ENCODE data around the gene TMEM259. TPM values are rescaled to one million over a fixed set of nuclear protein-coding genes. Genes with fewer than 3 reads are reported as not detected.

TMEM259 gene
- total and polyA plus RNA-seq, 9 of the 15 experiments (the other 6 are each of a cell fraction or from before 2014, with no cell fraction given), result 0.52 to 231 (median 63.6) TPM

DNA sequence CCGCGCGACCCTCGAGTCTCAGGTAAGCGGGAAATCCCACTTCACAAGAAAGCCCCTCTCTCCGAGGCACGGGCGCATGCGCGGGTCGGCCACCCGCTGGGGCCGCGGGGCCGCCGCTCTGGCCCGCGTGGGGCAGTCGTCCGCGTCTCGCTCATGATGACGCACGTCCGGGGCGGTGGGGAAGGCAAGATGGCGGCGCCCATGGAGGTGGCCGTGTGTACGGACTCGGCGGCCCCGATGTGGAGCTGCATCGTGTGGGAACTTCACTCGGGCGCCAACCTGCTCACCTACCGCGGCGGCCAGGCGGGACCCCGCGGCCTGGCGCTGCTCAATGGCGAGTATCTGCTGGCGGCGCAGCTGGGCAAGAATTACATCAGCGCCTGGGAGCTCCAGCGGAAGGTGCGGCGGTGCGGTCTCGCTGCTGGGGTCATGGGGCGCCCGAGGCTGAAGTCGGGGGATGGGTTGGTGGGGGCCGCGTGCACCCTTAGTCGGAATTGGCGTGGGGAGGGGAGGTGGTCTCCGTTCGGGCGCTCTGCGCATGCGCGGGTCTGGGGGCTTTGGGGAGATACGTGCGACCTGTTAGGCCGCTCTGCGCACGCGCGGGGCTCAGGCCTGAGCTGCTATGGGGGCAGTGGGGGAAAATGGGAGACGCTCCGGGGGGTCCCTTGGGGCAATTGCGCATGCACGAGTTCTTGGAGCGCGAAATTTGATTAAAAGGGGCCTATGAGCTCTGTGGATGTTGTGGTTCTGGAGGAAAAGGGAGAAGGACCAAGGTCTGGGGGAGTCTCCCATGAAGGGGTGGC is 36.6 kb downstream of the TMEM259 start, which contains the start of gene WDR18 (continued):
- TF ChIP-seq FOXJ3 (CRISPR knock-in tag; IDR thresholded peaks at IDR 0.05), result no peak
- no peak for TF ChIP-seq ELF4 (CRISPR knock-in tag; IDR thresholded peaks at IDR 0.05)
- TF ChIP-seq, protein P1, sequence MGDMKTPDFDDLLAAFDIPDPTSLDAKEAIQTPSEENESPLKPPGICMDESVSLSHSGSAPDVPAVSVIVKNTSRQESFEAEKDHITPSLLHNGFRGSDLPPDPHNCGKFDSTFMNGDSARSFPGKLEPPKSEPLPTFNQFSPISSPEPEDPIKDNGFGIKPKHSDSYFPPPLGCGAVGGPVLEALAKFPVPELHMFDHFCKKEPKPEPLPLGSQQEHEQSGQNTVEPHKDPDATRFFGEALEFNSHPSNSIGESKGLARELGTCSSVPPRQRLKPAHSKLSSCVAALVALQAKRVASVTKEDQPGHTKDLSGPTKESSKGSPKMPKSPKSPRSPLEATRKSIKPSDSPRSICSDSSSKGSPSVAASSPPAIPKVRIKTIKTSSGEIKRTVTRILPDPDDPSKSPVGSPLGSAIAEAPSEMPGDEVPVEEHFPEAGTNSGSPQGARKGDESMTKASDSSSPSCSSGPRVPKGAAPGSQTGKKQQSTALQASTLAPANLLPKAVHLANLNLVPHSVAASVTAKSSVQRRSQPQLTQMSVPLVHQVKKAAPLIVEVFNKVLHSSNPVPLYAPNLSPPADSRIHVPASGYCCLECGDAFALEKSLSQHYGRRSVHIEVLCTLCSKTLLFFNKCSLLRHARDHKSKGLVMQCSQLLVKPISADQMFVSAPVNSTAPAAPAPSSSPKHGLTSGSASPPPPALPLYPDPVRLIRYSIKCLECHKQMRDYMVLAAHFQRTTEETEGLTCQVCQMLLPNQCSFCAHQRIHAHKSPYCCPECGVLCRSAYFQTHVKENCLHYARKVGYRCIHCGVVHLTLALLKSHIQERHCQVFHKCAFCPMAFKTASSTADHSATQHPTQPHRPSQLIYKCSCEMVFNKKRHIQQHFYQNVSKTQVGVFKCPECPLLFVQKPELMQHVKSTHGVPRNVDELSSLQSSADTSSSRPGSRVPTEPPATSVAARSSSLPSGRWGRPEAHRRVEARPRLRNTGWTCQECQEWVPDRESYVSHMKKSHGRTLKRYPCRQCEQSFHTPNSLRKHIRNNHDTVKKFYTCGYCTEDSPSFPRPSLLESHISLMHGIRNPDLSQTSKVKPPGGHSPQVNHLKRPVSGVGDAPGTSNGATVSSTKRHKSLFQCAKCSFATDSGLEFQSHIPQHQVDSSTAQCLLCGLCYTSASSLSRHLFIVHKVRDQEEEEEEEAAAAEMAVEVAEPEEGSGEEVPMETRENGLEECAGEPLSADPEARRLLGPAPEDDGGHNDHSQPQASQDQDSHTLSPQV (IDR thresholded peaks at IDR 0.05), result peak; percentile 50; the same call in 1 of the 2 replicates
- no peak for TF ChIP-seq THRAP3 (IDR thresholded peaks at IDR 0.05; ENCODE audit: borderline replicate concordance)
- TF ChIP-seq, protein P2, sequence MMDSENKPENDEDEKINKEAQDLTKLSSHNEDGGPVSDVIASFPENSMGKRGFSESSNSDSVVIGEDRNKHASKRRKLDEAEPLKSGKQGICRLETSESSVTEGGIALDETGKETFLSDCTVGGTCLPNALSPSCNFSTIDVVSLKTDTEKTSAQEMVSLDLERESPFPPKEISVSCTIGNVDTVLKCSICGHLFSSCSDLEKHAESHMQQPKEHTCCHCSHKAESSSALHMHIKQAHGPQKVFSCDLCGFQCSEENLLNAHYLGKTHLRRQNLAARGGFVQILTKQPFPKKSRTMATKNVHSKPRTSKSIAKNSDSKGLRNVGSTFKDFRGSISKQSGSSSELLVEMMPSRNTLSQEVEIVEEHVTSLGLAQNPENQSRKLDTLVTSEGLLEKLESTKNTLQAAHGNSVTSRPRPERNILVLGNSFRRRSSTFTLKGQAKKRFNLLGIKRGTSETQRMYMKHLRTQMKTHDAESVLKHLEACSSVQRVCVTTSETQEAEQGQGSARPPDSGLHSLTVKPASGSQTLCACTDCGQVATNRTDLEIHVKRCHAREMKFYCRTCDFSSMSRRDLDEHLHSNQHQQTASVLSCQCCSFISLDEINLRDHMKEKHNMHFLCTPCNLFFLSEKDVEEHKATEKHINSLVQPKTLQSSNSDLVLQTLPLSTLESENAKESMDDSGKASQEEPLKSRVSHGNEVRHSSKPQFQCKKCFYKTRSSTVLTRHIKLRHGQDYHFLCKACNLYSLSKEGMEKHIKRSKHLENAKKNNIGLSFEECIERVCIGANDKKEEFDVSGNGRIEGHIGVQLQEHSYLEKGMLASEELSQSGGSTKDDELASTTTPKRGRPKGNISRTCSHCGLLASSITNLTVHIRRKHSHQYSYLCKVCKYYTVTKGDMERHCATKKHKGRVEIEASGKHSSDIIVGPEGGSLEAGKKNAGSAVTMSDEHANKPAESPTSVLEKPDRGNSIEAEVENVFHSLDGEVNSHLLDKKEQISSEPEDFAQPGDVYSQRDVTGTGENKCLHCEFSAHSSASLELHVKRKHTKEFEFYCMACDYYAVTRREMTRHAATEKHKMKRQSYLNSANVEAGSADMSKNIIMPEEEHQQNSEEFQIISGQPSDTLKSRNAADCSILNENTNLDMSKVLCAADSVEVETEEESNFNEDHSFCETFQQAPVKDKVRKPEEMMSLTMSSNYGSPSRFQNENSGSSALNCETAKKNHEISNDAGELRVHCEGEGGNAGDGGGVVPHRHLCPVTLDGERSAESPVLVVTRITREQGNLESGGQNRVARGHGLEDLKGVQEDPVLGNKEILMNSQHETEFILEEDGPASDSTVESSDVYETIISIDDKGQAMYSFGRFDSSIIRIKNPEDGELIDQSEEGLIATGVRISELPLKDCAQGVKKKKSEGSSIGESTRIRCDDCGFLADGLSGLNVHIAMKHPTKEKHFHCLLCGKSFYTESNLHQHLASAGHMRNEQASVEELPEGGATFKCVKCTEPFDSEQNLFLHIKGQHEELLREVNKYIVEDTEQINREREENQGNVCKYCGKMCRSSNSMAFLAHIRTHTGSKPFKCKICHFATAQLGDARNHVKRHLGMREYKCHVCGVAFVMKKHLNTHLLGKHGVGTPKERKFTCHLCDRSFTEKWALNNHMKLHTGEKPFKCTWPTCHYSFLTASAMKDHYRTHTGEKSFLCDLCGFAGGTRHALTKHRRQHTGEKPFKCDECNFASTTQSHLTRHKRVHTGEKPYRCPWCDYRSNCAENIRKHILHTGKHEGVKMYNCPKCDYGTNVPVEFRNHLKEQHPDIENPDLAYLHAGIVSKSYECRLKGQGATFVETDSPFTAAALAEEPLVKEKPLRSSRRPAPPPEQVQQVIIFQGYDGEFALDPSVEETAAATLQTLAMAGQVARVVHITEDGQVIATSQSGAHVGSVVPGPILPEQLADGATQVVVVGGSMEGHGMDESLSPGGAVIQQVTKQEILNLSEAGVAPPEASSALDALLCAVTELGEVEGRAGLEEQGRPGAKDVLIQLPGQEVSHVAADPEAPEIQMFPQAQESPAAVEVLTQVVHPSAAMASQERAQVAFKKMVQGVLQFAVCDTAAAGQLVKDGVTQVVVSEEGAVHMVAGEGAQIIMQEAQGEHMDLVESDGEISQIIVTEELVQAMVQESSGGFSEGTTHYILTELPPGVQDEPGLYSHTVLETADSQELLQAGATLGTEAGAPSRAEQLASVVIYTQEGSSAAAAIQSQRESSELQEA (IDR thresholded peaks at IDR 0.05; ENCODE audit: low read depth), result no peak
- TF ChIP-seq ZFX (CRISPR knock-in tag; IDR thresholded peaks at IDR 0.05), result peak; percentile 65
- TF ChIP-seq FIP1L1 (IDR thresholded peaks at IDR 0.05; ENCODE audit: low read depth, low read length, poor library complexity, severe bottlenecking), result peak; percentile 74
- no peak for TF ChIP-seq ZNF239 (CRISPR knock-in tag; IDR thresholded peaks at IDR 0.05)
- TF ChIP-seq ETS2 (tag; IDR thresholded peaks at IDR 0.05; ENCODE audit: borderline replicate concordance, poor library complexity, severe bottlenecking), result no peak
- TF ChIP-seq TAL1 (IDR thresholded peaks at IDR 0.05), result no peak
- no peak for TF ChIP-seq KLF10 (CRISPR knock-in tag; IDR thresholded peaks at IDR 0.05)
- no peak for TF ChIP-seq ZKSCAN3 (CRISPR knock-in tag; IDR thresholded peaks at IDR 0.05)
- peak; percentile 27; the same call in 1 of the 2 replicates for TF ChIP-seq FOSL1 (tag; conservative IDR thresholded peaks at IDR 0.05)
- TF ChIP-seq EHMT2 (IDR thresholded peaks at IDR 0.05), result no peak
